Measurements from ENCODE around the gene KIF21B. TPM values are rescaled to one million over a fixed set of nuclear protein-coding genes. Genes with fewer than 3 reads are reported as not detected.

The KIF21B gene
- total RNA-seq, 5 donors from 2014 or later (not counting 1 experiment from before 2014, with no cell fraction given): 70.8 to 110 (median 101) TPM

GRCh38 chr1:200960948-200961340 is 62.6 kb downstream of the KIF21B start:
- peaks cover 4% of the 10 kb centered on the region for H3K36me3 Mint-ChIP-seq
- ATAC-seq (replicated peaks in 1 of 4): no peak
- Histone ChIP-seq H3K36me3 (ENCODE audit: control insufficient read depth in 2 of 2, extremely low read depth in 1 of 2, insufficient read depth in 1 of 2, low read length in 1 of 2) (no peaks in the 10 kb centered on the region), H3K4me1 (ENCODE audit: control insufficient read depth in 1 of 2, extremely low read depth in 1 of 2, insufficient read depth in 2 of 2, low read length in 2 of 2) (no peaks in the 10 kb centered on the region), H3K9me3 (no peaks in the 10 kb centered on the region), H3K4me3 (ENCODE audit: control insufficient read depth in 1 of 2, extremely low read depth in 1 of 2, low read length in 1 of 2) (no peak overlapping the region), H3K27ac (ENCODE audit: low read length) (no peak overlapping the region), H3K27me3 (replicated peaks in 1 of 2; ENCODE audit: control insufficient read depth in 2 of 2, extremely low read depth in 1 of 2, insufficient read depth in 2 of 2, low read length in 1 of 2) (no peaks in the 10 kb centered on the region)
- peaks cover 0 to 4% (median 0%) of the 10 kb centered on the region in 3 donors for H3K4me1 Mint-ChIP-seq
- no peak overlapping the region for H3K27ac Mint-ChIP-seq
- ChIA-PET CTCF (no interaction called here), POLR2A (no interaction called here)
- H3K4me3 Mint-ChIP-seq: no peak overlapping the region
- DNase-seq: no peak
- H3K9me3 Mint-ChIP-seq: no peaks in the 10 kb centered on the region
- 100% methylated on average over 1 of the region's 4 CpGs for WGBS (ENCODE audit: insufficient coverage)
- H3K27me3 Mint-ChIP-seq: peaks cover 0 to 1% of the 10 kb centered on the region in 2 donors

GRCh38 chr1:200960236-200960947 is 63.1 kb downstream of the KIF21B start:
- ATAC-seq (replicated peaks in 1 of 4) (no peak), DNase-seq (no peak)
- ChIA-PET CTCF (interaction anchor here in 1 of 2 donors (0.6 kb wide), 1 partner anchor 11 kb away, joined by 3 read pairs; no protein-coding TSS in a partner anchor), POLR2A (no interaction called here)
- Histone ChIP-seq H3K36me3 (ENCODE audit: control insufficient read depth in 2 of 2, extremely low read depth in 1 of 2, insufficient read depth in 1 of 2, low read length in 1 of 2) (no peaks in the 10 kb centered on the region), H3K27me3 (replicated peaks in 1 of 2; ENCODE audit: control insufficient read depth in 2 of 2, extremely low read depth in 1 of 2, insufficient read depth in 2 of 2, low read length in 1 of 2) (peaks cover 0 to 3% of the 10 kb centered on the region in 2 experiments), H3K4me1 (ENCODE audit: control insufficient read depth in 1 of 2, extremely low read depth in 1 of 2, insufficient read depth in 2 of 2, low read length in 2 of 2) (no peaks in the 10 kb centered on the region), H3K9me3 (no peaks in the 10 kb centered on the region), H3K27ac (ENCODE audit: low read length) (no peak overlapping the region), H3K4me3 (ENCODE audit: control insufficient read depth in 1 of 2, extremely low read depth in 1 of 2, low read length in 1 of 2) (no peak overlapping the region)
- no peaks in the 10 kb centered on the region for H3K9me3 Mint-ChIP-seq
- H3K36me3 Mint-ChIP-seq: peaks cover 3% of the 10 kb centered on the region
- H3K4me3 Mint-ChIP-seq: no peak overlapping the region
- H3K27me3 Mint-ChIP-seq: peaks cover 0 to 1% of the 10 kb centered on the region in 2 donors
- peak overlapping the region in 1 of 2 donors; percentile 52 for H3K27ac Mint-ChIP-seq
- H3K4me1 Mint-ChIP-seq: peaks cover 0 to 4% (median 0%) of the 10 kb centered on the region in 3 donors
- WGBS (ENCODE audit: insufficient coverage): 63% methylated on average over 5 of the region's 9 CpGs

GRCh38 chr1:200959411-200959921 is 64.0 kb downstream of the KIF21B start:
- no peak overlapping the region for H3K4me3 Mint-ChIP-seq
- no peak for ATAC-seq (replicated peaks in 1 of 4)
- DNase-seq: no peak
- H3K36me3 ChIP-seq (ENCODE audit: control insufficient read depth in 2 of 2, extremely low read depth in 1 of 2, insufficient read depth in 1 of 2, low read length in 1 of 2): no peaks in the 10 kb centered on the region
- no peaks in the 10 kb centered on the region for H3K9me3 ChIP-seq
- POLR2A ChIA-PET: no interaction called here
- no peaks in the 10 kb centered on the region for H3K36me3 Mint-ChIP-seq
- H3K27ac Mint-ChIP-seq: no peak overlapping the region
- CTCF ChIA-PET: interaction anchor here in 1 of 2 donors (0.6 kb wide), 1 partner anchor 12 kb away, joined by 3 read pairs; no protein-coding TSS in a partner anchor
- no peaks in the 10 kb centered on the region for H3K9me3 Mint-ChIP-seq
- peaks cover 0 to 1% of the 10 kb centered on the region in 2 donors for H3K27me3 Mint-ChIP-seq
- H3K27ac ChIP-seq (ENCODE audit: low read length): no peak overlapping the region
- no peak overlapping the region for H3K4me3 ChIP-seq (ENCODE audit: control insufficient read depth in 1 of 2, extremely low read depth in 1 of 2, low read length in 1 of 2)
- WGBS (ENCODE audit: insufficient coverage): 91% methylated on average over 15 of the region's 15 CpGs
- no peaks in the 10 kb centered on the region for H3K4me1 ChIP-seq (ENCODE audit: control insufficient read depth in 1 of 2, extremely low read depth in 1 of 2, insufficient read depth in 2 of 2, low read length in 2 of 2)
- peaks cover 0 to 3% of the 10 kb centered on the region in 2 experiments for H3K27me3 ChIP-seq (replicated peaks in 1 of 2; ENCODE audit: control insufficient read depth in 2 of 2, extremely low read depth in 1 of 2, insufficient read depth in 2 of 2, low read length in 1 of 2)
- H3K4me1 Mint-ChIP-seq: peaks cover 0 to under 1% (median 0%) of the 10 kb centered on the region in 3 donors

- H3K36me3 ChIP-seq (ENCODE audit: control insufficient read depth in 2 of 2, extremely low read depth in 1 of 2, insufficient read depth in 1 of 2, low read length in 1 of 2): no peaks in the 10 kb centered on the region
- no peaks in the 10 kb centered on the region for H3K9me3 Mint-ChIP-seq
- H3K27ac Mint-ChIP-seq: no peak overlapping the region
- ChIA-PET CTCF (no interaction called here), POLR2A (no interaction called here)
- H3K4me3 ChIP-seq (ENCODE audit: control insufficient read depth in 1 of 2, extremely low read depth in 1 of 2, low read length in 1 of 2): no peak overlapping the region
- WGBS (ENCODE audit: insufficient coverage): 92% methylated on average over 10 of the region's 11 CpGs
- ATAC-seq (replicated peaks in 1 of 4) (no peak), DNase-seq (no peak)
- H3K4me3 Mint-ChIP-seq: no peak overlapping the region
- no peak overlapping the region for H3K27ac ChIP-seq (ENCODE audit: low read length)
- H3K9me3 ChIP-seq: no peaks in the 10 kb centered on the region
- peaks cover 0 to 3% of the 10 kb centered on the region in 2 experiments for H3K27me3 ChIP-seq (replicated peaks in 1 of 2; ENCODE audit: control insufficient read depth in 2 of 2, extremely low read depth in 1 of 2, insufficient read depth in 2 of 2, low read length in 1 of 2)
- H3K4me1 ChIP-seq (ENCODE audit: control insufficient read depth in 1 of 2, extremely low read depth in 1 of 2, insufficient read depth in 2 of 2, low read length in 2 of 2): no peaks in the 10 kb centered on the region
- H3K4me1 Mint-ChIP-seq: no peaks in the 10 kb centered on the region
- peaks cover 0 to 1% of the 10 kb centered on the region in 2 donors for H3K27me3 Mint-ChIP-seq
- no peaks in the 10 kb centered on the region for H3K36me3 Mint-ChIP-seq
These were observed 64.9 kb downstream of the KIF21B start for GRCh38 chr1:200958597-200958996.

- Mint-ChIP-seq H3K27ac (no peak overlapping the region), H3K36me3 (no peaks in the 10 kb centered on the region), H3K9me3 (no peaks in the 10 kb centered on the region), H3K4me3 (no peak overlapping the region), H3K4me1 (no peaks in the 10 kb centered on the region), H3K27me3 (peaks cover 0 to 1% of the 10 kb centered on the region in 2 donors)
- DNase-seq (no peak), ATAC-seq (replicated peaks in 1 of 4) (no peak)
- Histone ChIP-seq H3K4me3 (ENCODE audit: control insufficient read depth in 1 of 2, extremely low read depth in 1 of 2, low read length in 1 of 2) (no peak overlapping the region), H3K27ac (ENCODE audit: low read length) (no peak overlapping the region), H3K9me3 (no peaks in the 10 kb centered on the region), H3K36me3 (ENCODE audit: control insufficient read depth in 2 of 2, extremely low read depth in 1 of 2, insufficient read depth in 1 of 2, low read length in 1 of 2) (no peaks in the 10 kb centered on the region), H3K27me3 (replicated peaks in 1 of 2; ENCODE audit: control insufficient read depth in 2 of 2, extremely low read depth in 1 of 2, insufficient read depth in 2 of 2, low read length in 1 of 2) (peaks cover 0 to 3% of the 10 kb centered on the region in 2 experiments), H3K4me1 (ENCODE audit: control insufficient read depth in 1 of 2, extremely low read depth in 1 of 2, insufficient read depth in 2 of 2, low read length in 2 of 2) (no peaks in the 10 kb centered on the region)
- POLR2A ChIA-PET: no interaction called here
- WGBS (ENCODE audit: insufficient coverage): no CpG with 5 or more reads among the region's 3 CpGs
- CTCF ChIA-PET: interaction anchor here in 1 of 2 donors (0.7 kb wide), 1 partner anchor 21 kb away, joined by 3 read pairs; no protein-coding TSS in a partner anchor
These were observed 69.1 kb downstream of the KIF21B start for GRCh38 chr1:200954434-200954833.

- H3K27ac ChIP-seq (ENCODE audit: low read length): no peak overlapping the region
- no peaks in the 10 kb centered on the region for H3K4me1 ChIP-seq (ENCODE audit: control insufficient read depth in 1 of 2, extremely low read depth in 1 of 2, insufficient read depth in 2 of 2, low read length in 2 of 2)
- peaks cover 0 to 9% of the 10 kb centered on the region in 2 experiments for H3K27me3 ChIP-seq (replicated peaks in 1 of 2; ENCODE audit: control insufficient read depth in 2 of 2, extremely low read depth in 1 of 2, insufficient read depth in 2 of 2, low read length in 1 of 2)
- H3K27me3 Mint-ChIP-seq: peaks cover 0 to 3% of the 10 kb centered on the region in 2 donors
- H3K4me3 Mint-ChIP-seq: no peak overlapping the region
- no peak for DNase-seq
- no peak overlapping the region for H3K4me3 ChIP-seq (ENCODE audit: control insufficient read depth in 1 of 2, extremely low read depth in 1 of 2, low read length in 1 of 2)
- ChIA-PET CTCF (interaction anchor here in 1 of 2 donors (0.5 kb wide), 1 partner anchor 496 kb away, joined by 3 read pairs; no protein-coding TSS in a partner anchor), POLR2A (no interaction called here)
- no peaks in the 10 kb centered on the region for H3K4me1 Mint-ChIP-seq
- H3K9me3 Mint-ChIP-seq: peaks cover 0 to 10% (median 0%) of the 10 kb centered on the region in 3 donors
- H3K27ac Mint-ChIP-seq: no peak overlapping the region
- WGBS (ENCODE audit: insufficient coverage): 100% methylated on average over 1 of the region's 2 CpGs
- no peaks in the 10 kb centered on the region for H3K36me3 ChIP-seq (ENCODE audit: control insufficient read depth in 2 of 2, extremely low read depth in 1 of 2, insufficient read depth in 1 of 2, low read length in 1 of 2)
- H3K9me3 ChIP-seq: no peaks in the 10 kb centered on the region
- no peaks in the 10 kb centered on the region for H3K36me3 Mint-ChIP-seq
- ATAC-seq (replicated peaks in 1 of 4): no peak
These were observed 72.5 kb downstream of the KIF21B start for GRCh38 chr1:200951016-200951415.
